ENCODE results near the gene CLIP3.
"Not testable (repeated sequence)": the region's sequence is repeated elsewhere in the genome, so short reads cannot be mapped to it uniquely, and the experiment has no call there.

The CLIP3 gene

GRCh38 chr19:36046443-36047050 is 13.9 kb upstream of the CLIP3 start:
- FAIRE-seq = no peak

GRCh38 chr19:36043952-36044351 is 11.3 kb upstream of the CLIP3 start:
- FAIRE-seq = no peak

- no peak for FAIRE-seq
Observed at GRCh38 chr19:36041831-36042230, 9.2 kb upstream of the CLIP3 start.

- not testable (repeated sequence) for FAIRE-seq
Observed at GRCh38 chr19:36041092-36041491, 8.4 kb upstream of the CLIP3 start.

GRCh38 chr19:36040495-36040894 is 7.8 kb upstream of the CLIP3 start:
- FAIRE-seq = no peak

GRCh38 chr19:36031308-36031707 is 1.4 kb downstream of the CLIP3 start:
- FAIRE-seq = no peak

GRCh38 chr19:36030264-36031148 is 2.2 kb downstream of the CLIP3 start:
- no peak for FAIRE-seq

GRCh38 chr19:36028313-36029041 is 4.2 kb downstream of the CLIP3 start:
- FAIRE-seq = no peak

GRCh38 chr19:36027696-36028095 is 5.0 kb downstream of the CLIP3 start:
- no peak for FAIRE-seq

DNA sequence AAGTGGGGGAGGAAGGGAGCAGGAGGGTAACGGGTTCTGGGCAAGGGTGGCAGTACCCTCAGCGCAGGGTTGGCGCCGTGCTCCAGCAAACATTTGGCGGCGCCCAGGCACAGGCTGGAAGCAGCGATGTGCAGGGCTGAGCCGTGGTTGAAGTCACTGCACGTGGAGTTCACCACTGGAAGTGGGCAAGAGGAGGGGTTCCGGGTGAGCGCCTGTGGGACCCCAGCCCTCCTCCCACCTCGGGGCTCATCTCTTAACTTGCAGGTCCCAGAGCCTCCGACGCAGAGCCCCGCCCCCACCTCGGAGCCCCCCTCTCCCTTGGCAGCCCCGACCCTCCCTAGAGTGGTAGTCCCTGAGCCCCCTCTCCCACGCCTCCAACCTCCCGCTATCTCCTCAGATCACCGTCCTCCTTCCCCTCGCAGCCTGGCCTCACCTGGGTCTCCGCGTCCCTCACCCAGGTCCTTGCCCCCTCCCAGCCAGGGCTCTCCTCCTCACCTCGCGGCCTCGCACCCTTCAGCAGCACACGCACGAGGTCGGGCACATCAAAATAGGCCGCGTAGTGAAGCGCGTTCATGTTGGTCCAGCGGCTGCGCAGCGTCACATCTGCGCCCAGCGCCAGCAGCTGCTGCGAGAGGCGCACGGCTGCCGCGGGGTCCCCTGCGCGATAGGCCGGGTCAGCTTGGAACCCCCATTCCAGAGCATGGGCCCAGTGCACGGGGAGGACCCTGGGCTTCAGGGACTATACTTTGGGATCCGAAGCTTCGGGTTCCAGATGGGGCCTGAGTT is 6.4 kb downstream of the CLIP3 start:
- FAIRE-seq = no peak

DNA sequence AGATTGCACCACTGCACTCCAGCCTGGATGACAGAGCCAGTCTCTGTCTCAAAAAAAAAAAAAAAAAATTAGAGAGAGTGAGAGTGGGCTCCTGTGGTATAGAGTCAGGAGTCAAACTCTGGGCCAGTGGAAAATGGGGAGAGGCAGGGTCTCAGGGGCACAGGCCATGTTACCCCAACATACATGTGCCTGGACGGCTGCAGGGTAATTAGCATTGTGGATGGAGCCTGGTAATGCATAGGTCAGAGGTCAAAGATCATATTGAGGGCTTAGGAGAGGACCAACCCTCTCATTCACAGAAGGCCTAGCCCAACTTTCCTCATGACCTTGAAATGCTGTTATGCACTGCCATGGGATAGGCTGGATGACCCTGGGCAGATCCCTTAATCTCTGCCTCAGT is 7.1 kb downstream of the CLIP3 start:
- FAIRE-seq = no peak

DNA sequence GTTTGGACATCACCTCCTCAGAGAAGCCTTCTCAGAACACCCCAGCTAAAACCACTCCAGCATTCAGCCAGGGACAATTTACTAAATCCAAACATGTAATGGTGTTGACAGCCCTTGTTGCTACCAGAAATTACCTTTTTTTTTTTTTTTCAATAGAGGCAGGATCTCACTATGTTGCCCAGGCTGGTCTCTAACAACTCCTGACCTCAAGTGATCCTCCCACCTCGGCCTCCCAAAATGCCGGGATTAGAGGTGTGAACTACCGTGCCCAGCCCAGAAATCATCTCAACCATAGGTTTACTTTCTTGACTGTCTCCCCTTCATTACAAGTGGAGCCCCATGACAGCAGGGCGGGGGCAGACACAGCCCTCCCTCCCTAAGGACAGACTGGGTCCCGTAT is 9.2 kb downstream of the CLIP3 start:
- FAIRE-seq = no peak

DNA sequence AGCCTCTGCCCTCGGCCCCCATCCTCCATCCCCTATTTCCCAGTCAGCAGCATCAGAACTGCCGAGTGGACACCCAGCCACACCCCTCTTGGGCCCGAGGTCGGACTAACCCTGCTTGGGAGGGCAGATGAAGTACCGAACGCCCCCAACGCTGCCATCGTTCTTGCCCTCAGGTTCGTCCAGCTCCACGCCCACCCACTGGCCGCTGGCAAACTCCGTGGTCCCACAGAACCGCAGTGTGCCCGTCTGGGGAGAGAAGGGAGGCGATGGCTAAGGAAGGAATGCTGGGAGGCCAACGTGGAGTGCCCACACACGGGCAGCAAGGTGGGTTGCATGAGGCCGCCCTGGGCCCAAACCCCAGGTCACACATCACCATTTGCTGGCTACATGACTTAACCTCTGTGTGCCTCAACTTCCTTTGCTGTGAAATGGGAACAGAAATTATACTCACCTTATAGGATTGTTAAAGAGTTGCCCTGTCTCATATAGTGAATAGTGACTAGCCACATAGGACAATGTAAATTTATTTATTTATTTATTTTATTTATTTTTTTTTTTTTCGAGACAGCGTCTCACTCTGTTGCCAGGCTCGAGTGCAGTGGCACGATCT is 13.5 kb downstream of the CLIP3 start:
- no peak for FAIRE-seq

DNA sequence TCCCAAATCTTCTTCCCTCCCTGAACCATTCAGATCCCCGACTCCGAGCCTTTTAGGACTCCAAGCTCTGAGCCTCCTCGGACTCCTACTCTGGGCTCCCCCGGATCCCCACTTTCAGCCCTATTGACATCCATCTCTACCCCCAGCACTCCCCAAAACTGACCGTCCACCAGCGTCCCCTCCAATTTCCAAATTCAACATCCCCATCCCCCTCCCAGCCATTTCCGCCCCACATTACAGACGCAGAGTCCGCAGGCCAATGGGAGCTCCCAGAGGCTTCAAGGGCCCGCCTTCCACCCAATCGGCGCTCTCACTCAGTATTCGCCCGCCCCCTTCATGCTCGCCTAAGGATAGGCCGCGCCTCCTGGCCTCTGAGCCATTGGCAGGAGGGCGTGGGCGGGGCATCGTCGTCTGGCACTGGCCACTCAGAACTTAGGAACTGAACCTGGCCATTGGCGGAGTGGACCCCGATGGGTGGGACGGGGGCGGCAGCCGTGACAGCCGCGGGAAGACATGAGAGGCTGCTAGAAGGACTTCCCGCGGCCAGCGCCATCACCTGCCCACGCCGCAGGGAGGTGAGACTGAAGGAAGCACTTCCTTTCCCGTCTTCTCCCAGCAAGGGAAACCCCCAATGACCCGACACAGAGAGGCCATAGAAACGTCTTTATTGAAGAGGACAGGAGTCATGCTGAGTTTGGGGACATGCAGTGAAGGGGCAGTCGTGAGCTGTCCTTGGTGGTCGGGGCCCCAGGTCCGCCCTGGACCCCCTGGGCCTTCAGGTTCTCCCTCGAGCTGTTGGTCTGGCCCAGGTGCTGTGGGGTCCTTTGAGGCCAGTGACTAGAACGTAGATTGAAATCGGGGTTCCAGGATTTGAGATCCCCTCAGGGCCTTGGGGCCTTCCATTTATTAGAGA is 18.4 kb downstream of the CLIP3 start, which contains the start of gene ALKBH6:
ALKBH6 (minus strand) TSS at position 202 of the 913 bp plus-strand sequence. CDS start 816 bp downstream, outside the sequence.
- peak; percentile 100 for FAIRE-seq

GRCh38 chr19:36013280-36014011 is 19.2 kb downstream of the CLIP3 start:
- no peak for FAIRE-seq

DNA sequence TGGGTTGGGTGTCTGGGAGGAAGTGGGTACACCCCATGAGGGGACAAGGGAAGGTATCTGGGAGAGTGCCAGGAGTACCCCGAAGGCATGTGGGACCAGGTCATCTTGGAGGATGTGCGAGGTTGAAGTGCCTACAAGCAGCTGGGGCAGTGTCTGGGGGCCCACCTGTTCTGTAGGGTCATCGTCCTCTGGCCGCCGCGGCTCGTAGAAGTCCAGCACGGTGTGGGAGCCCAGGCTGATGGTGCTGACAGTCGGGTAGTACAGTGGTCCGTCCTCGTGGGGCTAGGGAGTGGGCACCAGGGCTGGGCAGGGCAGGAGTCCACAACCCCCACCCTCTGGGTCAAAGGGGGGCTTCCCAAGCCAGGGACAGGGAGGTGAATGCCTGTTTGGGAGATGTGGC is 22.3 kb downstream of the CLIP3 start:
- no peak for FAIRE-seq

DNA sequence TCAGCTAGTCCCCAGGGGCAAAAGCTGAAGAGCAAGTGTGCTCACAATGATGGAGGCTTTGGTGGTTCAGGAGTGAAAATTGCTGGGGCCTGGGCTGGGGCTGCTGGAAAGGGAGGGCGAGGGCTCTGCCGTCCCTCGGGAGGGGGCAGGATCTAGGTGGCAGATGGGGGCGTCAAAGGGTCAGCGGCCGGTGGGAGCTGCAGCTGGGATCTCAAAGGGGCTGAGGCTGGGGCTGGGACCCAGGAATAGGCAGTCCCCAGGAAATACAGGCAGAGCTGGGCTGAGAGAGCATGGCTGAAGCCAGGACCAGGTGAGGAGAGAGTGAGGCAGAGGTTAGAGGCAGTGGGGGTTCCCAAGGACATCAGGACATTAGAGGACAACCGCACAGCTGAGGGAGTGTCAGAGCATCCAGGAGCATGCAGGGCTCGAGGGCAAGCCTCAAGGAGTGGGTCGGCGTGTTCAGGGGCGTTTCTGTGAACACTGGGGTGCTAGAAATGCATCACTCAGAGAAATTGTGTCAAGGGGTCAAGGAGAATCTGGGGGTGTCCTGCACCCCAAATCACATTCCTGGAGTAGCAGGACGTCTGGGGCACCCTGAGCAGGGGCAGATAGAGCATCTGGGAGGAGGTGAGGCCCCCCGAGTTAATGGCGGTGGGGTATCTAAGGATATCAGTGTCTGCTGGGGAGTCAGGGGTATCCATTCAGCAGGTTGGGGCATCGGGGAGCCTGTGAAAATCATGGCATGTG is 22.9 kb downstream of the CLIP3 start:
- no peak for FAIRE-seq

- no peak for FAIRE-seq
Observed at GRCh38 chr19:36009220-36009619, 23.5 kb downstream of the CLIP3 start.

DNA sequence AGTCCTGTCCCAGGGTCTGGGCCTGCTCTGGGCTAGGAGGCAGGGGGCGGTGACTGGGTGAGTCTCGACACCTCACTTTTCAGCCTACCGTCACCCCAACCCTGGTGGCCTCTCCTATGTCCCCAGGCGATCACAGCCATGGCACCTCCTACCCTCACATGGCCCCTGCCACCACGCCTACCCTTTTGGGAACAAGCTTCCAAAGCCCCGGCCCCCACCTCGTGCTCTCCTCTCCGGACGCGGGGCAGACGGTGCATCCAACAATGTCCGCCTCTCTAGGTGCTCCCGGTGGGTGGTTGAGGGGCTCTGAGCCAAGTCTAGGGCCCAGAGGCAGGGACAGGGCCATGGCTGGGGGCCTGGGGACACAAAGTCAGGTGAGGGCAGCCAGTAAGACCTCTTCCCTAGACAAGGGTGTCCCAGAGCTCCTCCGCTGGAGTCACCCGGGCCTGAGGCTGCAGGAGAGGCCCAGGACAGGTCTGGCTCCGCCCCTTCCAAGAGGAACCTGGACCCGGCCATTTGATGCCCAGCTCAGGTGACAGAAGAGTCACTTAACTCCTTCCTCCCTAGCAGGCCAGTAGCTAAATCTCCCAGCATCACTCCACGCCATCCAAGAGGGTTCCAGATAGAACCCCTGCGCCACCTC is 24.2 kb downstream of the CLIP3 start, which contains the start of gene SYNE4:
SYNE4 (minus strand) TSS at position 478 of the 643 bp plus-strand sequence; CDS start at position 346, 132 bp downstream.
- no peak for FAIRE-seq

Data from endometrium (tissue), 2 donors.